Measurements from ENCODE around the gene DOCK4.

The DOCK4 gene

DNA sequence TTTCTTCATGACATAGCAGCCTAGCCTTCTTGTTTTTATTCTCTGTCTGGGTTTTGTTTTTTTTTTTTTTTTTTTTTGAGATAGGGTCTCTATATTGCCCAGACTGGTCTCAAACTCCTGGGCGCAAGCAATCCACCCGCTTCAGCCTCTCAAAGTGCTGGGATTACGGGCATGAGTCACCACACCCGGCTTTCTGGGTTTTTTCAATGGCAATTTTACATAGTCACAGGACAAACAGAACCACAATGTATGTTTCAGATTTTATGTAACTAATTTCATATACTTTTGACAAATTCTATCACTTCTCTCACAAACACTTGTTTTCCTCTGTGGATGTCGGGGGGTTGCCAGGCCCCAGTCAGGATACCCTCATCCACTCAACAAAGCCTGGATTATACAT is 16.5 kb downstream of the DOCK4 start:
- Histone ChIP-seq H3K9me3 (ENCODE audit: severe bottlenecking) (peaks cover 3% of the 10 kb centered on the region), H3K27me3 (ENCODE audit: insufficient read depth, poor library complexity, severe bottlenecking) (no peaks in the 10 kb centered on the region), H3K4me3 (ENCODE audit: severe bottlenecking) (no peak overlapping the region), H3K36me3 (ENCODE audit: low read depth) (no peaks in the 10 kb centered on the region), H3K27ac (ENCODE audit: poor library complexity, severe bottlenecking) (no peak overlapping the region), H3K4me1 (ENCODE audit: insufficient read depth, poor library complexity, severe bottlenecking) (peaks cover 34% of the 10 kb centered on the region)
- no peak for ATAC-seq (ENCODE audit: low read depth)
- no peak for DNase-seq (ENCODE audit: low spot score)
- TF ChIP-seq, protein P1, sequence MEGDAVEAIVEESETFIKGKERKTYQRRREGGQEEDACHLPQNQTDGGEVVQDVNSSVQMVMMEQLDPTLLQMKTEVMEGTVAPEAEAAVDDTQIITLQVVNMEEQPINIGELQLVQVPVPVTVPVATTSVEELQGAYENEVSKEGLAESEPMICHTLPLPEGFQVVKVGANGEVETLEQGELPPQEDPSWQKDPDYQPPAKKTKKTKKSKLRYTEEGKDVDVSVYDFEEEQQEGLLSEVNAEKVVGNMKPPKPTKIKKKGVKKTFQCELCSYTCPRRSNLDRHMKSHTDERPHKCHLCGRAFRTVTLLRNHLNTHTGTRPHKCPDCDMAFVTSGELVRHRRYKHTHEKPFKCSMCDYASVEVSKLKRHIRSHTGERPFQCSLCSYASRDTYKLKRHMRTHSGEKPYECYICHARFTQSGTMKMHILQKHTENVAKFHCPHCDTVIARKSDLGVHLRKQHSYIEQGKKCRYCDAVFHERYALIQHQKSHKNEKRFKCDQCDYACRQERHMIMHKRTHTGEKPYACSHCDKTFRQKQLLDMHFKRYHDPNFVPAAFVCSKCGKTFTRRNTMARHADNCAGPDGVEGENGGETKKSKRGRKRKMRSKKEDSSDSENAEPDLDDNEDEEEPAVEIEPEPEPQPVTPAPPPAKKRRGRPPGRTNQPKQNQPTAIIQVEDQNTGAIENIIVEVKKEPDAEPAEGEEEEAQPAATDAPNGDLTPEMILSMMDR (IDR thresholded peaks at IDR 0.05; ENCODE audit: poor library complexity, severe bottlenecking): no peak

DNA sequence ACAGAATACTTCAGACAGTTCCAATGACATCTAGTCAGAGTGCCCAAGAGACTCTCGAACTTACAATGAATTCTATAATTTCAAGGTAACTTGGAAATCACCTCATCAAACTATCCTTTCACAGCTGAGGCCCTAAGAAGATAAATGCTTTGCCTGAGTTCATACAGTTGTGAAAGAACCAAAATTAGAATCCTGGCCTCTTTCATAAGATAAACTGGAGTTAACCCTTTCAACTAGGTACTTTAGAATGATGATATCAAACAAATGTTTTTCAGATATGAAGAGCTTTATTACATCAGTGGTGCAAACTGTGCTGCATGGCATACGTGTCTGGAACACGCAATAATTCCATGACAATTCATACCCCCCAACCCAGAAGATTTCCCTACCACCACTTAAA is 17.9 kb downstream of the DOCK4 start:
- no peaks in the 10 kb centered on the region for H3K27me3 ChIP-seq (ENCODE audit: insufficient read depth, poor library complexity, severe bottlenecking)
- H3K4me1 ChIP-seq (ENCODE audit: insufficient read depth, poor library complexity, severe bottlenecking): peaks cover 24% of the 10 kb centered on the region
- H3K27ac ChIP-seq (ENCODE audit: poor library complexity, severe bottlenecking): no peak overlapping the region
- no peaks in the 10 kb centered on the region for H3K36me3 ChIP-seq (ENCODE audit: low read depth)
- no peak overlapping the region for H3K4me3 ChIP-seq (ENCODE audit: severe bottlenecking)
- ATAC-seq (ENCODE audit: low read depth) (no peak), DNase-seq (ENCODE audit: low spot score) (no peak)
- peaks cover 3% of the 10 kb centered on the region for H3K9me3 ChIP-seq (ENCODE audit: severe bottlenecking)
- TF ChIP-seq, protein P1 (IDR thresholded peaks at IDR 0.05; ENCODE audit: poor library complexity, severe bottlenecking): no peak

DNA sequence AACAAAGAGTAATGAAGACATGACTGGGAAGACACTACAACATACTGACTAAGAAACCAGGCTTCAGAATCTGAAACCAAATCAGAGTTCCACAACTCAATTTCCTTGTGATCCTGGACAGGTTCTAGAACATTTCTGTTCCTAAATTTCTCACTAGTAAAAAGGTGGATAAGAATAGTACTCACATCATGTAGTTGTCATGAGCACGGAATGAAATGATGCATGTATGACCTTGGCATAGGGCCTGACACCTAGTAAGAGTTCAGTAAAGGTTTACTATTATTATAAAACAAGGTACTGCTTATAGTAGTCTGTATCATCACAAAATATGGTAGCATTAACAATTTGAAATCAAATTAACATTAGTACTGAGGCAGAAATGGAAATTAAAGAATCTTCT is 19.9 kb downstream of the DOCK4 start:
- H3K36me3 ChIP-seq (ENCODE audit: low read depth): no peaks in the 10 kb centered on the region
- peaks cover 9% of the 10 kb centered on the region for H3K4me1 ChIP-seq (ENCODE audit: insufficient read depth, poor library complexity, severe bottlenecking)
- DNase-seq (ENCODE audit: low spot score) (no peak), ATAC-seq (ENCODE audit: low read depth) (no peak)
- H3K27me3 ChIP-seq (ENCODE audit: insufficient read depth, poor library complexity, severe bottlenecking): no peaks in the 10 kb centered on the region
- no peak overlapping the region for H3K27ac ChIP-seq (ENCODE audit: poor library complexity, severe bottlenecking)
- TF ChIP-seq, protein P1 (IDR thresholded peaks at IDR 0.05; ENCODE audit: poor library complexity, severe bottlenecking): no peak
- no peak overlapping the region for H3K4me3 ChIP-seq (ENCODE audit: severe bottlenecking)
- H3K9me3 ChIP-seq (ENCODE audit: severe bottlenecking): no peaks in the 10 kb centered on the region

DNA sequence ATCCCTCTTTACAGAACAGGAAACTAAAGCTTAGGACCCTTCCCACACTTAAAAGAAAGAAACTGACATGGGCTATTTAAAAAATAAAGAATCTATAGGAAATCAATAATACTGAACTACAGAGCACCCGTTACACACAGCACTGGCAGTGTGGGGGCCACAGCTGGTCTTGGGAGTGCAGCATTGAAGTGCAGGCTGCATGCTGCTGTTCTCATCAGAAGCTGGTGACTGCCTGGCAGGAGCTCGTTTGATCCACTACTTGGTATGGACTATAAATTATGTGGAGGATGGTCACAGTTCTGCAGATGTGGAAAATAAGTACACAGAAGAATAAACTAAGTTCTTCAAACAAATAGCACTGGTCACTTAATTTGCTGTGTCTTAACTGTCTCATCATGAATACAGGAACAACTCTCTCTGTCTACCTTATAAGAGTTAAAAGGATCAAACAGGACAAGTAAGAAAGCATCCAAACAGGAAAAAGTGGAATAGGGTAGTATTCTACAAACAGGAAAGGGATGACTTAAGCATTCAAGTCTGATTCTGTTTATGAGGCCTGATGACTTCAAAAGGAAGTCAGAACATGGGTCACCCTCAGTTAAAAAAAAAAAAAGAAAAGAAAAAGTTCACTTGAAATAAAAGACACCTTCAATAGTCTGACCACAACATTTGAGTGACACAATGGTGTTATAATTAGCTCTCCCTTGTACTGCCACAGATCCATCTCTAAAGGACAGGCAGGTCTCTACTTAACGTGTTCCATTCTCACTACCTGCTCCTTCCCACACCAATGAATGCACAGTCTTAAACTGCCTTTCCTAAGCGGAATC is 21.0 kb downstream of the DOCK4 start:
- H3K4me1 ChIP-seq (ENCODE audit: insufficient read depth, poor library complexity, severe bottlenecking): peaks cover 9% of the 10 kb centered on the region
- no peaks in the 10 kb centered on the region for H3K36me3 ChIP-seq (ENCODE audit: low read depth)
- H3K4me3 ChIP-seq (ENCODE audit: severe bottlenecking): no peak overlapping the region
- TF ChIP-seq, protein P1 (IDR thresholded peaks at IDR 0.05; ENCODE audit: poor library complexity, severe bottlenecking): no peak
- DNase-seq (ENCODE audit: low spot score): no peak
- no peak overlapping the region for H3K27ac ChIP-seq (ENCODE audit: poor library complexity, severe bottlenecking)
- ATAC-seq (ENCODE audit: low read depth): no peak
- no peaks in the 10 kb centered on the region for H3K9me3 ChIP-seq (ENCODE audit: severe bottlenecking)
- no peaks in the 10 kb centered on the region for H3K27me3 ChIP-seq (ENCODE audit: insufficient read depth, poor library complexity, severe bottlenecking)

DNA sequence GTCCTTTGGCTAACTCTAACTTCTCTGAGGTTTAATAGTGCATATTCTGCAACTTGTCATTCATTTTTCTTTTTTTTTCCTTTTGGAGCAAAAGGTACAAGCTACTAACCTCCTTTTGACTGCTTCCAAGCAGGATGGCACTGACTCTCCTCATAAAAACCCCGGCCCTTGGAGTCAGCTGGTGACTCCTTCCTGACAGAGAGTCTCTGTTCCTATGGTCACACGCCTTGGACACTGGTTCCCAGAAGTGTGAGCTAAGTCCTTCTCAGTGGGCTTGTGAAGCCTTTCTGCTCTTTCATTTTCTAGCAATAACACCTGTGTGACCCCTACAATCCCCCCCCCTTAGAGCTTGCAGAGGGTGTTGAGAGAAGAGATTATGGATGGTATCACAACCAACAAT is 21.7 kb downstream of the DOCK4 start:
- ATAC-seq (ENCODE audit: low read depth): no peak
- TF ChIP-seq, protein P1 (IDR thresholded peaks at IDR 0.05; ENCODE audit: poor library complexity, severe bottlenecking): no peak
- H3K4me3 ChIP-seq (ENCODE audit: severe bottlenecking): no peak overlapping the region
- no peak overlapping the region for H3K27ac ChIP-seq (ENCODE audit: poor library complexity, severe bottlenecking)
- no peak for DNase-seq (ENCODE audit: low spot score)
- H3K36me3 ChIP-seq (ENCODE audit: low read depth): no peaks in the 10 kb centered on the region
- H3K27me3 ChIP-seq (ENCODE audit: insufficient read depth, poor library complexity, severe bottlenecking): no peaks in the 10 kb centered on the region
- H3K9me3 ChIP-seq (ENCODE audit: severe bottlenecking): no peaks in the 10 kb centered on the region
- H3K4me1 ChIP-seq (ENCODE audit: insufficient read depth, poor library complexity, severe bottlenecking): peaks cover 9% of the 10 kb centered on the region

Measured in RWPE2 (cell line).